Measurements from ENCODE around the gene RPL10.
A peak's percentile ranks its signal among the peaks of the same experiment; 100 is the strongest.

Gene RPL10

GRCh38 chrX:154397888-154398667 lies at the start of gene RPL10:
Gene RPL10 (plus strand): TSS chrX:154398377. CDS start chrX:154398520, 143 bp downstream.
- peak; percentile 74 to 77 for DNase-seq (ENCODE audit: low read depth in 2 of 2)

- DNase-seq (ENCODE audit: low read depth in 2 of 2): no peak
These were observed 49.4 kb upstream of the RPL10 start for GRCh38 chrX:154348646-154349358.

- DNase-seq (ENCODE audit: low read depth in 2 of 2): no peak
These were observed 48.7 kb upstream of the RPL10 start for GRCh38 chrX:154349359-154349935.

- DNase-seq (ENCODE audit: low read depth in 2 of 2): no peak
These were observed 48.2 kb upstream of the RPL10 start for GRCh38 chrX:154349979-154350378.

- no peak for DNase-seq (ENCODE audit: low read depth in 2 of 2)
These were observed 47.6 kb upstream of the RPL10 start for GRCh38 chrX:154350429-154351182.

GRCh38 chrX:154351183-154352011 lies 46.8 kb upstream of the RPL10 start:
- DNase-seq (ENCODE audit: low read depth in 2 of 2): no peak

- no peak for DNase-seq (ENCODE audit: low read depth in 2 of 2)
These were observed 46.2 kb upstream of the RPL10 start for GRCh38 chrX:154352012-154352401.

- no peak for DNase-seq (ENCODE audit: low read depth in 2 of 2)
These were observed 45.7 kb upstream of the RPL10 start for GRCh38 chrX:154352466-154352865.

GRCh38 chrX:154353172-154353843 lies 44.9 kb upstream of the RPL10 start:
- no peak for DNase-seq (ENCODE audit: low read depth in 2 of 2)

- no peak for DNase-seq (ENCODE audit: low read depth in 2 of 2)
These were observed 44.2 kb upstream of the RPL10 start for GRCh38 chrX:154354013-154354412.

- no peak for DNase-seq (ENCODE audit: low read depth in 2 of 2)
These were observed 43.7 kb upstream of the RPL10 start for GRCh38 chrX:154354516-154354915.

- no peak for DNase-seq (ENCODE audit: low read depth in 2 of 2)
These were observed 42.9 kb upstream of the RPL10 start for GRCh38 chrX:154355094-154355775.

GRCh38 chrX:154355776-154356140 lies 42.4 kb upstream of the RPL10 start:
- no peak for DNase-seq (ENCODE audit: low read depth in 2 of 2)

- DNase-seq (ENCODE audit: low read depth in 2 of 2): no peak
These were observed 41.6 kb upstream of the RPL10 start for GRCh38 chrX:154356596-154356995.

GRCh38 chrX:154357205-154357604 lies 41.0 kb upstream of the RPL10 start:
- no peak for DNase-seq (ENCODE audit: low read depth in 2 of 2)

- no peak for DNase-seq (ENCODE audit: low read depth in 2 of 2)
These were observed 40.2 kb upstream of the RPL10 start for GRCh38 chrX:154358011-154358410.

GRCh38 chrX:154358829-154359228 lies 39.3 kb upstream of the RPL10 start:
- no peak for DNase-seq (ENCODE audit: low read depth in 2 of 2)

GRCh38 chrX:154359362-154360154 lies 38.6 kb upstream of the RPL10 start:
- no peak for DNase-seq (ENCODE audit: low read depth in 2 of 2)

- DNase-seq (ENCODE audit: low read depth in 2 of 2): no peak
These were observed 37.9 kb upstream of the RPL10 start for GRCh38 chrX:154360155-154360713.

Data from stimulated activated CD4-positive, alpha-beta T cell treated with anti-CD3 and anti-CD28 coated beads, Interleukin-1b, Interleukin-23, amount 100 ng/mL, for 4 hours (primary cell).